WERI-Rb-1 (cell line): ENCODE measurements around the gene TMEM39B.

Experiments used
- DNase-seq: peaks from one replicate; pipeline ENCODE4 v3.0.0-alpha.2; 2020
- H3K27ac ChIP-seq: fragments of 250-450 bp; sonication (Bioruptor Pico); 2 replicates; pipeline ENCODE4 v1.5.1; 2020; ENCODE audit warnings: mild to moderate bottlenecking, moderate library complexity
- H3K27me3 ChIP-seq: fragments of 250-450 bp; sonication (Bioruptor Pico); 2 replicates; pipeline ENCODE4 v1.5.1; 2021; ENCODE audit warnings: mild to moderate bottlenecking, low read depth, moderate library complexity; ENCODE audit not compliant: insufficient read depth, severe bottlenecking
- H3K36me3 ChIP-seq: fragments of 250-450 bp; sonication (Bioruptor Pico); 2 replicates; pipeline ENCODE4 v1.5.1; 2020; ENCODE audit warnings: mild to moderate bottlenecking, moderate library complexity
- H3K4me3 ChIP-seq: 2 replicates; pipeline ENCODE4 v1.5.1; 2011; ENCODE audit warnings: low read depth, mild to moderate bottlenecking, control low read depth, low read length
- H3K9me3 ChIP-seq: fragments of 250-450 bp; sonication (Bioruptor Pico); 2 replicates; pipeline ENCODE4 v1.5.1; 2021; ENCODE audit warnings: mild to moderate bottlenecking, moderate library complexity; ENCODE audit not compliant: severe bottlenecking
- TF ChIP-seq, protein P1 (sequence below): IDR thresholded peaks from 2 replicates; pipeline ENCODE4 v1.5.1; 2011; ENCODE audit warnings: low read depth, mild to moderate bottlenecking, control low read depth, inconsistent platforms, low read length

The TMEM39B gene

DNA sequence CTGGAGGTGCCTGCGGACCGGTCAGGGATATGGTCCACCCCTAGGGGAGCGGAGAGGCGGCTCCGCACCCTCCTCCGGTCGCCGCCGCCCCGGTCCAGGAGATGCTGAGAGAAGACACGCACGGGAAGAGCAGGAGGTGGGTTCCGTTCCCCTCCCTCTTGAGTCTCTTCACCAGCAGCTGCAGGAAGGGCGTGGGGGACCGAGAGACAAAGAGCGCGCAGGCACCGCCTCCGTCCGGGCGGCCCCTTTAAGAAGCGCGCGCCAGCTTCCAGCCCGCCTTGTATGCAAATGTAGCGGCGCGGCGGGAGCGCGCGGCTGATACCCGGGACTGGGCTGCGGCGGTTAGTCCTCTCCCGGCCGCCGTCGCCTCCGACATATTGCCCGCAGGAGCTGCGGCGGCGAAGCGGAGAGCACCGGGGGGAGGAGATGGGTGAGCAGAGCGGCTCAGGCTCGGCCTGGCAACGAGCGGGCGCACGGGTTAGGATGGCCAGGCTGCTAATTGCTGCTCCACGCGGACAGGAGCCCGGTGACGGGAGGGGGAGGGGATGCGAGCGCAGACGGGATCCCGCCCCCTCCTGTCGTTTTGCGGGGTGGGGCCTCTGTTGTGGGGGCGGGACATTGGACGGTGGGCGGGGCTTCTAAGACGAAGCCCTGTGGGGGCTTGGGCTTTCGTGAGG lies at the start of gene TMEM39B:
Gene TMEM39B, plus strand, starts transcription at position 318 of the 677 bp plus-strand sequence. Its CDS starts 109 bp downstream, at position 427.
- peak within 1 kb of the TSS; percentile 88 for H3K4me3 ChIP-seq
- DNase-seq: peak; percentile 96
- TF ChIP-seq, protein P1, sequence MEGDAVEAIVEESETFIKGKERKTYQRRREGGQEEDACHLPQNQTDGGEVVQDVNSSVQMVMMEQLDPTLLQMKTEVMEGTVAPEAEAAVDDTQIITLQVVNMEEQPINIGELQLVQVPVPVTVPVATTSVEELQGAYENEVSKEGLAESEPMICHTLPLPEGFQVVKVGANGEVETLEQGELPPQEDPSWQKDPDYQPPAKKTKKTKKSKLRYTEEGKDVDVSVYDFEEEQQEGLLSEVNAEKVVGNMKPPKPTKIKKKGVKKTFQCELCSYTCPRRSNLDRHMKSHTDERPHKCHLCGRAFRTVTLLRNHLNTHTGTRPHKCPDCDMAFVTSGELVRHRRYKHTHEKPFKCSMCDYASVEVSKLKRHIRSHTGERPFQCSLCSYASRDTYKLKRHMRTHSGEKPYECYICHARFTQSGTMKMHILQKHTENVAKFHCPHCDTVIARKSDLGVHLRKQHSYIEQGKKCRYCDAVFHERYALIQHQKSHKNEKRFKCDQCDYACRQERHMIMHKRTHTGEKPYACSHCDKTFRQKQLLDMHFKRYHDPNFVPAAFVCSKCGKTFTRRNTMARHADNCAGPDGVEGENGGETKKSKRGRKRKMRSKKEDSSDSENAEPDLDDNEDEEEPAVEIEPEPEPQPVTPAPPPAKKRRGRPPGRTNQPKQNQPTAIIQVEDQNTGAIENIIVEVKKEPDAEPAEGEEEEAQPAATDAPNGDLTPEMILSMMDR: no peak
- H3K9me3 ChIP-seq: no peaks in the 10 kb centered on the region
- H3K27me3 ChIP-seq: no peaks in the 10 kb centered on the region
- H3K36me3 ChIP-seq: peaks cover 24% of the 10 kb centered on the region
- H3K27ac ChIP-seq: peak within 1 kb of the TSS; percentile 95

GRCh38 chr1:32023351-32023750 lies 49.4 kb upstream of the TMEM39B start:
- Histone ChIP-seq H3K36me3 (peaks cover 72% of the 10 kb centered on the region), H3K4me3 (no peak overlapping the region), H3K9me3 (no peaks in the 10 kb centered on the region), H3K27ac (no peak overlapping the region), H3K27me3 (no peaks in the 10 kb centered on the region)
- no peak for DNase-seq
- TF ChIP-seq, protein P1: no peak

DNA sequence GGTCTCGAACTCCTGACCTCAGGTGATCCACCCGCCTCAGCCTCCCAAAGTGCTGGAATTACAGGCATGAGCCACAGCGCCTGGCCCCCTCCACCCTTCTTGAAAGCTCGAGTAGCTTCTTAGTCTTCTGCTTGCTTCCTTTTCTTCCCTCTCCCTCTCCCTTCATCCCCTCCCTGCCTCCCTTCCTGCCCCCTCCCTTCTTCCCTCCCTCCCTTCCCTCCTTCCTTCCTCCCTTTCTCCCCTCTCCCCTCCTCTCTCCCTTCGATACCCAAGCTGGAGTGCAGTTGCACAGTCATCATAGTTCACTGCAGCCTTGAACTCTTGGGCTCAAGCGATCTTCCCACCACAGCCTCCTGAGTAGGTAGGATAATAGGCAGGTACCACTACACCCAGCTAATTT lies 47.2 kb upstream of the TMEM39B start:
- no peaks in the 10 kb centered on the region for H3K9me3 ChIP-seq
- no peak overlapping the region for H3K27ac ChIP-seq
- TF ChIP-seq, protein P1: no peak
- no peak for DNase-seq
- H3K27me3 ChIP-seq: no peaks in the 10 kb centered on the region
- peaks cover 71% of the 10 kb centered on the region for H3K36me3 ChIP-seq
- no peak overlapping the region for H3K4me3 ChIP-seq

DNA sequence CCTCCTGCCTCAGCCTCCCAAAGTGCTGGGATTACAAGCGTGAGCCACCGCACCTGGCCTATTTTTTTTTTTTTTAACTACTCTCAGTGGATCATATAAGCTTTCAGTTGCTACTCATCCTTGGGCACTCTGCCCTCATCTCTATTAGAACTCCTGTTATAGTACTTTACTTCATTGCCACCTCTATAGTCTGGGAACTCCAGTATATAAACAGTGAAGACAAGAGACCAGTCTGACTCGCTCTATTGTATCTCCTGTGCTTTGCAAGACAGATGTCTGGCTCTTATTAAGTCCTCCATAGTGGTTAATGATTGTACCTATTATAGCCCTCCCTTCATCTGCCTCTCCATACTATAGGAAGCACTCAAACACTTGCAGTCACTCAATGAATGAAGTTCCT lies 44.0 kb upstream of the TMEM39B start:
- DNase-seq: no peak

GRCh38 chr1:32031578-32032274 lies 41.0 kb upstream of the TMEM39B start:
- Histone ChIP-seq H3K27ac (peak overlapping the region; percentile 32; the same call in 1 of the 2 replicates), H3K9me3 (no peaks in the 10 kb centered on the region), H3K27me3 (no peaks in the 10 kb centered on the region), H3K36me3 (peaks cover 83% of the 10 kb centered on the region), H3K4me3 (no peak overlapping the region)
- TF ChIP-seq, protein P1: no peak
- DNase-seq: no peak

More for the DNA sequence above, 44.0 kb upstream of the TMEM39B start:
- Histone ChIP-seq H3K4me3 (no peak overlapping the region), H3K9me3 (no peaks in the 10 kb centered on the region), H3K27me3 (no peaks in the 10 kb centered on the region), H3K27ac (no peak overlapping the region), H3K36me3 (peaks cover 69% of the 10 kb centered on the region)
- TF ChIP-seq, protein P1: no peak

DNA sequence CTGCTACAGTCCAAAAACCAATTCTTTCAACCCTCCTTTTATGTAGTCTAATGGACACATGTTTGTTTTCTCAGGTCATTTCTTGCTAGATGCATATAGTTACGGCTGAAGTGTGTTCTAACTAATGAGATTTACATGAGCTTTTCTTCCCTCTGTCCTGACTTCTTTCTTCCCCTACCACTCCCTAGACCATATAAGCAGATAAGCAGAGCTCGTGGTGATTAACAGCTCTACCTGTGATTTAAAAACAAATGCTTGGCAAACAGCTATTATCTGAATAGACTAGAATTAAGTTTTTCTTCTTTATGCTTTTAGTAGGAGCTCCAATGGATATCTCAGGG lies 40.5 kb upstream of the TMEM39B start:
- peak overlapping the region; percentile 32; the same call in 1 of the 2 replicates for H3K27ac ChIP-seq
- peaks cover 85% of the 10 kb centered on the region for H3K36me3 ChIP-seq

More for the DNA sequence above, 40.5 kb upstream of the TMEM39B start:
- TF ChIP-seq, protein P1: no peak
- no peaks in the 10 kb centered on the region for H3K9me3 ChIP-seq
- H3K4me3 ChIP-seq: no peak overlapping the region
- H3K27me3 ChIP-seq: no peaks in the 10 kb centered on the region
- DNase-seq: no peak
